Measurements from ENCODE around the gene OSBP.
"Not testable (repeated sequence)": the region's sequence is repeated elsewhere in the genome, so short reads cannot be mapped to it uniquely, and the experiment has no call there.

The OSBP gene

DNA sequence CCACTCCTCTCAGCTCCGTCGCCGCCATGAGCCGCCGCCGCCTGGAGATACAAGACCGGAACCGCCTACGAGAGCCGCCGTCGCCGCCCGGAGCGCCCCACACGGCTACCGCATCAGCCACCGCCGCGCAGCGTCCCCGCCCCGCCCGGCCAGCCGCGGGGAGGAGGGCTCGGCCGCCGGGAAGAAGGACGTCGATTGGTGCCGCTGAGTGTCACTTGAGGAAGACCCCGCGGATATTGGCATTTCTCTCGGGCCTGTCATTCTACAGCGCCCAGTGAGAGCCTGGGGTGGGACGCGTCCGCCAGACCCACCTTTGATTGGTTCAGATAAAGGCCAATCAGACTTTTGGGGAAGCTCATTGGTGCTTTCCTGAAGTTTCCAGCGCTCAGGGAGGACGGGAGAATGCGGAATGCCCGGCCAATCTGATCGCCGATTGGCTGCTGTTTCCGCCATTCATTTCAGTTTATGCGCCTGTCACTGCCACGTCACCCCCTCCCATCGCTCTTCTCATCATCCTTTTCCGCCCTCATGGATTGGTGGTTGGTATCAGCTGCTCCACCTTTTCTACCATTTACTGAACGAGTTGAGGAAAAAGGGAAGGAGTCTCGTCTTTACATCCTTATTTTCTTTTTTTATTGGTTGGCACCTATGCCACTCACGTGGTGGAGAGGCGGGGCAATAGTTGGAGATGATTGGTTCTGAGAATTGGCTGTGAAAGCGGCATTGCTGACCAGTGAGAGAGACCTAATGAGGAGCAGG is at the start of gene OSBP:
OSBP (minus strand) TSS at position 138 of the 759 bp plus-strand sequence; CDS start at position 28, 110 bp downstream.
- peak; percentile 100 for DNase-seq

DNA sequence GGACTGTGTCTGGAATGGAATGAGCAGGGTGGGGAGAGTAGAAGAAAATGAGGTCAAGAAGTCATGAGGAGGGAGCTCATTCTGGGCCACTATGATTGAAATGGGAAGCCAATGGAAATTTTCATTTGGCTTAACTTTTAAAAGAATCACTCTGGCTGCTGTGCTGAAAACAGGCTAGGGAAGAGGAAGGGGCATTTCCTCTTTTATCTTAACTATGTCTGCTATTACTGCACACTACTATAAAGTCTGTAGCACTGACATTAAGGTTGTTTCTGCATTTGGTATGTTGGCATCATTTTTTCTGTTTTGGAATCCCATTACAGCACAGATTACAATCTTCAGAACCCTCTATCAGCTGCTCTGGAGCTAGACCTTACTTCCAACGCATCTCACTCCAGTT is 45.0 kb upstream of the OSBP start:
- DNase-seq = no peak

- no peak for DNase-seq
Measured at GRCh38 chr11:59659981-59660380, 44.4 kb upstream of the OSBP start.

DNA sequence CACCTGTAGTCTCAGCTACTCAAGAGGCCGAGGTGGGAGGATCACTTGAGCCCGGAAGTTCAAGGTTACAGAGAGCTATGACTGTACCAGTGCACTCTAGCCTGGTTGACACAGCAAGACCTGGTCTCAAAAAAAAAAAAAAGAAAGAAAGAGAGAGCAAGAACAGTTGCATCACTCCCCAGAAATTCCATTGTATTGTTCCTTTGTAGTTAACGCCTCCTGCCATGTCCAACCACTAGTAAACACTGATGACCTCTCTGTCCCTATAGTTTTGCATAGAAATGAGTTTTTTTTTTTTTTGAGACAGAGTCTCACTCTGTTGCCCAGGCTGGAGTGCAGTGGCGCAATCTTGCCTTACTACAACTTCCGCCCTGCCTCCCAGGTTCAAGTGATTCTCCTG is 42.5 kb upstream of the OSBP start:
- DNase-seq = no peak

GRCh38 chr11:59654893-59655292 is 39.3 kb upstream of the OSBP start:
- DNase-seq = no peak

DNA sequence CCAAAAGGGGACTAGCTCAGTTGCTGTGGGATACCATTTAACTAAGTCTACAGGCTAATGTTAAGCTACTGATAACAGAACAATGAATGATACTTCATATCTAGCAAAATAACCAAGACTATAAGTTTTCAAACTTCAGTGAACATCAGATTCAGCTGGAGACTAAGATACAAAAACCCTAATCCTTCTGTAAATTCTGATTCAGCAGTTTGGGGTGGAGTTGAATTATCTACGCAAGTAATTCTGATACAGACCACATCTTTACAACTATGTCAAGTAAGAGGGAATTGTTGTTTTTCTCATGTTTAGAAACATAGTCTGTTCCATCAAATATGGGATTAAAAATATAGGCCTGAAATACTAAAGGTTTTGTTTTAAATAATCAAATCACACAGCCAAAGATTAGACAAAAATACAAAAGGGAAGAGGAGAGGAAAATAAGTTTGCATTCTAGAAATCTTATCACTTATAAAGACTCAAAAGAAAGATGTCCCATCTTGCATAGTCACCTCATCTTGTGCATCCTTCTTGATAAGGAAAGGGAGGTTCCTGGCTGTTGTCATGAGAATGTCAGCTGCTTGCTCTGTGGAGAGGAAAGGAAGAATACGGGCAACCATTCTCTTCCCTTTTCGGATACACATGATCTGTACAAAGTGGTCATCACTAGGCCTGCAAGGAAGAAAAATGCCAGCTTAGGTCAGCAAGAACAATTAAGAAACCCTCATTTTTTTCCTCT is 31.8 kb upstream of the OSBP start:
- DNase-seq = no peak

GRCh38 chr11:59644528-59644927 is 29.0 kb upstream of the OSBP start:
- no peak for DNase-seq

DNA sequence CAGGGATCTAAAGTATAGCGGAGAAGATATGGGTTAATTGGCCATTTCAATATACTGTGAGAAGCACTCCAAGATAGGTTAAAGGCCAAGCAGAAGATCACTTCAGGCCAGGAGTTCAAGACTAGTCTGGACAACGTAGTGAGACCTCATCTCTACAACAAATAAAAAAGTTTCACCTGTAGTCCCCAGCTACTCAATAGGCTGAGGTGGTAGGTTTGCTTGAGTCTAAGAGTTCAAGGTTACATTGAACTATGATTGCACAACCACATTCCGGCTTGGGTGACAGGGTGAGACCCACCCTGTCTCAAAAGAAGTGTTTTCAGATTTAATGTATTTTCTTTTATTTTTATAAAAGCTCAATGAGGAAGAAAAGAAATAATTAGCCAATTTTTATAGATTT is 27.8 kb upstream of the OSBP start:
- no peak for DNase-seq

GRCh38 chr11:59641156-59641555 is 25.6 kb upstream of the OSBP start:
- no peak for DNase-seq

- DNase-seq = no peak
Measured at GRCh38 chr11:59630493-59630892, 14.9 kb upstream of the OSBP start.

DNA sequence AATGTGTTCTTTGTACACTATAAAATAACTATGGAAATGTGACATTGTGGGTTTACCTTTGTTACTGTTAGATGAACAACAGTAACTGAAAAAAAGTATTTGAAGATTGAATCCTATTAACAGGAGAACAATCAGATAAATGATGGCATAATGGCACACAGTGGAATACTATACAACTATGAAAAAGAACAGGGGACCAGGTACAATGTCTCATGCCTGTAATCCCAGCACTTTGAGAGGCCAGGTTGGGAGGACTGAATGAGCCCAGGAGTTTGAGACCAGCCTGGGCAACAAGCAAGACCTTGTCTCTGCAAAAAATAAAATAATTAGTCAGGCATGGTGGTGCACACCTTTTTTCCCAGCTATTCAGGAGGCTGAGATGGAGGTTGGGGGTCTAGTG is 14.4 kb upstream of the OSBP start:
- DNase-seq = no peak

GRCh38 chr11:59626969-59627368 is 11.4 kb upstream of the OSBP start:
- not testable (repeated sequence) for DNase-seq

GRCh38 chr11:59625703-59626102 is 10.1 kb upstream of the OSBP start:
- no peak for DNase-seq

DNA sequence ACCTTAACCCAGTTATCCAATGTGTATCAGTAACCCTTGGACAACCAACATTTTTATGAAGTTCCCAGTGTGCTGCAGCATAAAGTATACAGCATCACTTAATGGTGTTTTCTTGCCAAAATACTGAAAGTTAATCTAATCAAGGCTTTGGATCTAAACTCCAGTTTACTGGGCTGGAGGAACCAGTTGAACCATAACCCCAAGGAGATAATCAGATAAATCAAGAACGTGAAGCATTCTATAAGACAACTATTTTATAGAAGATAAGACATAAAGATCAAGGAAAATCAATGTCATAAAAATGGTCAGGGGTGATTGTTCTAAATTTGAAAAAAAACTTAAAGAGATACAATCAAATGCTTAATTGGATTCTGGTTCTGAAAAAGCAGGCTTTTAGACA is 2.3 kb upstream of the OSBP start:
- DNase-seq = no peak

- no peak for DNase-seq
Measured at GRCh38 chr11:59616396-59616982, 915 bp upstream of the OSBP start.

GRCh38 chr11:59615120-59615636 is 396 bp downstream of the OSBP start:
- no peak for DNase-seq

DNA sequence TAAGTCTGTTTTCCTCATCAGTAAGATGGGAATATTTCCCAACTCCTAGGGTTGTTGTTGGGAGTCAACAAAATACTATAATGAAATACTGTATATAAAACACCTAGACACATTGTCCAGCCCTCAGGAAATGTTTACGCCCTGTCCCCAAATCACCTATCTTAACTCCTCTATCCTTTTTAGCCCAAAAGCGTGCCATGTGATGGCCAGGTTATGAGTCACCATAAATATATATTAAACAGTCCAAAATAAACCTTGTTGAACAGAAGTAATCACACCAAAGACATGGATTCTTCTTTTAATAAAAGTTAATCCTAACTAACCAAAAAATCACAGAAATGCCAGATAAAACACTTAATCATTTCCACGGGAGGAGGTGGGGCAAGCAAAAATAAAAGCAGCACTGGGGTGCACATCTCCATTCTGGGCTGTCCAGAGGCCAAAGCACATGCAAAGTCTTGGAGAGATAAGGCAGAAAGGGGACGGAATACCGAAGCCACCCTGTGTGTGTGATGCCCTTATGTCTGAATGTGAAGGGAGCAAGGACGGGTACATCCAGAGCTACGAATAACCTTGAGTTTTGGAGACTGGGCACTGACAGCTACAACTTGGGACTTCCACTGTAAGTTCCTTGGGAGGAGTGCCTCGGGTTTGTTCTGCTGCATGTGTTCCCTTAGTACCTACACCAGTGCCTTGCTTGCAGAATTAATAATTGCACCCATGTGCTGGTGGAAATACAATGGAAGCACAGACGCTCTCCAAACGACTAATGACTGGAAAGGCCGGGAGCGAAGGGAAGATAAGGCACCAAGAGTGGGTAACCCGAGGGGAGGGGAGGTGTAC is 1.1 kb downstream of the OSBP start:
- no peak for DNase-seq

GRCh38 chr11:59611570-59612565 is 3.7 kb downstream of the OSBP start:
- DNase-seq = no peak

DNA sequence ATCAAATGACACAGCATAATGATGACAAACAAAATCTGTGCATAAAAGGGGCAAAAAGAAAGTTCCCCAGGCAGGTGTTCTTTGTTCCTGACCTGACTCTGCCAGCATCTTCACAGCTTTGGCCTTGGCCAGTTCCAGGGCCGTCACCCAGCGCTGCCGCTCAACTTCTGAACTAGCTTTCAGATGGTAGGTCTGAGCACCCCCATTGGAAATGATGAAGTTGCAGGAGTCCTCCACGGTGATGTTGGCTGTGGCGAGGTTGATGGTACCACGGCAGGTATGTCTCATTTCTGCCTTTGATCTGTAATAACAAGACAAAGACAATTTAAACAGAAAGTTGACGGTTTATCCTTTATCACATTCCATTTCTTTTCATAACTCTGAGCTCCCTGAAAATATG is 5.3 kb downstream of the OSBP start:
- DNase-seq = no peak

DNA sequence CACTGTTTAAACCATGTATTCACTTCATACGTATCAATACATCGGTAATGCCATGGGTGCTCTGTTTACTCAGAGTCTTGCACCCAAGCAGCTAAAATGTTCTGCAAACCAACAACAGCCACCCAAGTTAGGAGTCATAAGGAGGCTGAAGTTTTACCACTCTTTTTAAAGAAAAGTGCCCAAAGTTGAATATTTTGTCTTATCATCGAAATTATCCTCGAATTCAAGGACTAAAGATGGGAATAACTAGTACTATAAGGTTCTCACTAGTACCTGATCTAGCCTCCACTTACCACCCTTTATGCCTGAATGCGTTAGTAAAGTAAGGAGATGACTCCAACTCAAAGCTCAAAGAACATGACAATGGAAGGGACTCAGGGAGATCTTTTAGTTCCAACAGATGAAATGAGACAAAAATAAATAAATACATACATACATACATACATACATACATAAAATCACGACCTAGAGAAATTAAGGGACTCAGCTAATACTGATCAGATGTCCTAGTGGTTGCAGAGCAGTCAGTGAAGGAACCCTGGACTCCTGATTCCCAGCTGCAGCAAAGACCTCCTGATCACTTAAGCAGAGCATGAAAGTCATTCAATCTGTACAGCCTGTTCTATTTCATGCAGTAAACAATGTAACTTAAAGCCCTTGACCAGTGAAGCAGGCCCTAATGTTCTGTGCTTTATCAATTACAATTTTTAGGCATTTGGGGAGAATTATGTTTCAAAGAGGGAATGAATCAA is 7.7 kb downstream of the OSBP start:
- no peak for DNase-seq

- DNase-seq = no peak
Measured at GRCh38 chr11:59602432-59602831, 13.1 kb downstream of the OSBP start.

Measured in NCI-H1048 (cell line).